ENCODE measurements around the gene COL9A3. TPM values are rescaled to one million over a fixed set of nuclear protein-coding genes. Genes with fewer than 3 reads are reported as not detected.

Gene COL9A3
- total RNA-seq, 1 experiment from 2014 or later = 150 TPM

DNA sequence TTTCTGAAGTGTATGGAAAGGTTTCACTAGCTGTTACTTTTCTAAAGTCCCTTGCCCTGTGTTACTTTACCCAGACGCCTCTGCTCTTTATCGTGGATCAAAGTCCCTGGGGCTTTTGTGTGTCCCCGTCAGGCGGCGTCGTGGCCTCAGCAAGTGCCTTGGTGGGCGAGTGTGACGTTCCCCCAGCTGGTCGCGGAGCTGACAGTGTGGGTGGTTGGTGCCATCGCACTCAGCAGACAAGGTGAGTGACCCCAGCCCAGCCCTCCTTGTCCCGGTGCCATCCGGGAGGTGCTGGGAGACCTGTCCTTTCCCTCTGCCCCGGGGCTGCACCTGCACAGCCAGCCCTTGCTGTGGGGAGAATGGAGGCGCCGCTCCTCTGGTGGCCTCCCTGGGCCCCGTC lies 72.1 kb downstream of the COL9A3 start:
- H2BK5ac ChIP-seq (ENCODE audit: insufficient read length, low read length) = no peak overlapping the region
- H3K56ac ChIP-seq (ENCODE audit: insufficient read length, low read depth, low read length) = no peak overlapping the region
- Mint-ChIP-seq H3K4me3 (no peak overlapping the region), H3K9me3 (no peaks in the 10 kb centered on the region), H3K36me3 (ENCODE audit: insufficient read depth in 1 of 3, low read depth in 3 of 3) (peaks cover 62 to 95% (median 64%) of the 10 kb centered on the region in 3 experiments), H3K27ac (no peak overlapping the region), H3K27me3 (ENCODE audit: low read depth) (no peaks in the 10 kb centered on the region), H3K4me1 (peaks cover 23 to 26% of the 10 kb centered on the region in 2 experiments)
- no peak overlapping the region for H2BK12ac ChIP-seq (ENCODE audit: insufficient read length, low read depth, low read length)
- H3K4me1 ChIP-seq (ENCODE audit: insufficient read depth, low read length) = no peaks in the 10 kb centered on the region; the same call in 1 of the 2 replicates
- H3K27me3 ChIP-seq (ENCODE audit: insufficient read depth, low read length) = no peaks in the 10 kb centered on the region
- H3K4ac ChIP-seq (ENCODE audit: low read depth, low read length) = no peak overlapping the region
- H4K91ac ChIP-seq (ENCODE audit: insufficient read length, low read depth, low read length) = no peak overlapping the region
- H3K14ac ChIP-seq (ENCODE audit: insufficient read depth, low read length) = no peak overlapping the region
- H2BK120ac ChIP-seq (ENCODE audit: low read depth, low read length, poor library complexity, severe bottlenecking) = no peak overlapping the region
- no peaks in the 10 kb centered on the region for H3K79me2 ChIP-seq (ENCODE audit: insufficient read depth, low read length)
- H2AFZ ChIP-seq (ENCODE audit: low read length) = no peak overlapping the region
- H2BK20ac ChIP-seq (ENCODE audit: low read depth, low read length, poor library complexity, severe bottlenecking) = no peak overlapping the region
- H4K5ac ChIP-seq (ENCODE audit: insufficient read length, low read depth, low read length) = no peak overlapping the region
- no peak overlapping the region for H3K23ac ChIP-seq (ENCODE audit: insufficient read length, low read depth, low read length)
- H3K27ac ChIP-seq (ENCODE audit: insufficient read length, low read depth, low read length) = no peak overlapping the region
- DNase-seq = no peak
- no peaks in the 10 kb centered on the region for H3K23me2 ChIP-seq (ENCODE audit: insufficient read length, low read depth, low read length, poor library complexity, severe bottlenecking)
- H2BK15ac ChIP-seq (ENCODE audit: low read depth, low read length) = no peak overlapping the region
- no CpG with 5 or more reads among the region's 17 CpGs for WGBS (ENCODE audit: extremely low coverage, insufficient read length, low lambda C conversion rate)
- H3K18ac ChIP-seq (ENCODE audit: insufficient read length, low read depth, low read length) = no peak overlapping the region
- H3K9ac ChIP-seq (ENCODE audit: extremely low read depth, insufficient read length, low read length) = no peak overlapping the region
- no peak overlapping the region for H4K8ac ChIP-seq (replicated peaks; ENCODE audit: insufficient read length, low read depth, low read length)
- no peak for TF ChIP-seq CTCF (conservative IDR thresholded peaks at IDR 0.05)
- no peak overlapping the region for H2AK5ac ChIP-seq (ENCODE audit: insufficient read length, low read length)
- no peaks in the 10 kb centered on the region for H4K20me1 ChIP-seq (ENCODE audit: control insufficient read depth, insufficient read depth, insufficient read length)
- H3K4me2 ChIP-seq (ENCODE audit: insufficient read depth, insufficient read length, low read length) = no peak overlapping the region
- no peak overlapping the region for H3T11ph ChIP-seq (ENCODE audit: low read length)
- no peaks in the 10 kb centered on the region for H3K9me3 ChIP-seq (ENCODE audit: control insufficient read depth, low read depth, low read length)
- no peaks in the 10 kb centered on the region for H3K79me1 ChIP-seq (ENCODE audit: insufficient read depth, low read depth, low read length, poor library complexity, severe bottlenecking)

Data from H9 (cell line).